GM19324 (cell line): ENCODE data around the gene NLRX1.
"Not testable (repeated sequence)": the region's sequence is repeated elsewhere in the genome, so short reads cannot be mapped to it uniquely, and the experiment has no call there.

Experiments used
- ATAC-seq: cut with Tn5 transposase; IDR thresholded peaks from one replicate; pipeline ENCODE4 v1.9.1; 2021; ENCODE audit warnings: mild to moderate bottlenecking, moderate library complexity; ENCODE audit not compliant: unreplicated experiment, low FRiP score

The NLRX1 gene

DNA sequence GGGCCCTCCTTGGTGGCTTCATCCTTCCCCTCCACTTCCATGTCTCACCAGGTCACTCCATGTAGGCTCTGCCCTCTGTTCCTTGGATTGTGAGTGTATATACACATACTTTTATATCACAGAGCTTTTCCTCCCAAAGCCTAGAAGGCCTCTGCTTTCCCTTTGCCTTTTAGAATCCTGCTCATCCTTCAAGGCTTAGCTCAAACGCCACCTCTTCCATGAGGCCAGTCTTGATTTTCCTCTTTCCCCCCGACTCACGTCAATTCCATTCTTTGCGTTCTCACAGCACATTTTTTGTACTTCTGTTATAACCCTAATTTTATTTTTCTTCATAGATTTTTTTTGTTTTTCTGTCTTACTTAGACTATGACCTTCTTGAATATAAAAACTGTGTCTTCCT is 15.9 kb upstream of the NLRX1 start:
- no peak for ATAC-seq

DNA sequence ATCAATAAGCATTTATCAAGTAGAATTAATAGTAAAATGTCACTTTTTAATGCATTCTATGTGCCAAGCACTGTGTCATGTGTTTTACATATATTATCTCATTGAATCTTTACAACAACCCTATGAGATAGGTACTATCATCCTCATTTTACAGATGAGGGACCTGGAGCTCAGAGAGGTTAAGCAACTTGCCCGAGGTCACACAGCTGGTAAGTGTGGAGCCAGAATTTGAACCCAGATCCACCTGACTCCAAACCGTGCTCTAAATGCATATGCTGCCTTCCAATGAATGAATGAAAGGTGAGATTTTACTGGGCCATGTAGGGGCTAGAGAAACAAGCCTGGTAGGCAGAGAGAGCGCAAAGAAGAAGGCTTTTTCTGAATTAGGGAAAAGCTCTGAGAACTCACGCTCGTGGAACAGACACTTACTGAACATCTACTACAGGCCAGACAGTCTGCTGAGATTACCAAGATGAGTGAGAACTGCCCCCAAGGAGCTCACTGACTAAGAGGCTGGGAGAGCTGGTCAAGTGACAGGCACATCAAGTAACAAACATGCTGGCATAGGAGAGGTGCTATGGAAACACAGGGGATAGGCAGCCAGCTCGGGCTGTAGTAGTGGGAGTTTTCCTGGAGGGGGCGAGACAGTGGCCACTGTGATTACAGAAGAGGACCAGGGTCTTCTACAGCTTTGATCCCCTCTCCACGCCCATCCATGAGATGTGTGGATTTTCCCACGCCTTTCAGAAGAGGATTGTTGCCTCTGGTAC is 15.3 kb upstream of the NLRX1 start:
- ATAC-seq = no peak

DNA sequence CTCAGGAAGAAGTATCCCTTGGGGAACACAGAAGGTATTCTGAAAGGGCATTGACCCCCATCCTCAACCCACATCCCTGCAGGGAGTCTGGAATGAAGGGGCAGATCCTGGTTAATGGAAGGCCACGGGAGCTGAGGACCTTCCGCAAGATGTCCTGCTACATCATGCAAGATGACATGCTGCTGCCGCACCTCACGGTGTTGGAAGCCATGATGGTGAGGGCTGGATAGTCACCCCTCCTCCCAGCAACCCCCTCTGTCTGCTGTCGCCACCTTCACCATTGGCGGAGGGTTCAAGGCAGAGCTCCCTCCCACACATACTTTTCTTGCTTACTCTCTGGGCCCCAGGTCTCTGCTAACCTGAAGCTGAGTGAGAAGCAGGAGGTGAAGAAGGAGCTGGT is 14.3 kb upstream of the NLRX1 start:
- no peak for ATAC-seq

DNA sequence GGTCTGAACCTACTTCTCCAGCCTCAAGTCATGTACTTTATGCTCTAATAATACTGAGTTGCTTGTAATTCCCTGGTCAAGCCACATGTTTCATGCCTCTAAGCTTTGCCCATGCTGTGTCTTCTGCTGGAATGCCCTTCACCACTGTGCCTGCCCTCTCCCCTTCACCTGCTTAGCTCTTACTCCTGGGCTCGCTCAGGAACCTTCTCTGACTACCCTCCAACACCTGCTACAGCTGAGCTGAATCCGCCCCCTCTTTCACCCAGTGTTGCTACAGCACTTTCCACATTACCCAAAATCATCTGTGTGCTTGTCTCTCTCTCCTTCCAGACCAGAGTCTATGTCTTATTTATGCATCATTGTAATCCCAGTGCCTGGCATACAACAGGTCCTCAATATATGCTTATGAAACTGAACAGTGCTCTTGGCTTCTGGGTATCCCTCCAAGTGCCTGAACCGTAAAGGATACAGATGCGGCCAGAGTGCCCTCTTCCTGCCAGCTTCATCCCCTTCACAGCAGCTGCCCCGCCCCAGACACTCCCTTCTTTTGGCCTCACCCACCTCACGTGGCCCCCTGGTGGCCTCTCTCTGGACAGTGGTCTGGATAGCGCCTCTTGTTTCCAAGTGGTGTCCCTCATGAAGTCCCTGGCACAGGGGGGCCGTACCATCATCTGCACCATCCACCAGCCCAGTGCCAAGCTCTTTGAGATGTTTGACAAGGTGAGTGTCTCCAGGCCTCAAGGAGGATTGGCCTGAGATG is 12.6 kb upstream of the NLRX1 start:
- no peak for ATAC-seq

DNA sequence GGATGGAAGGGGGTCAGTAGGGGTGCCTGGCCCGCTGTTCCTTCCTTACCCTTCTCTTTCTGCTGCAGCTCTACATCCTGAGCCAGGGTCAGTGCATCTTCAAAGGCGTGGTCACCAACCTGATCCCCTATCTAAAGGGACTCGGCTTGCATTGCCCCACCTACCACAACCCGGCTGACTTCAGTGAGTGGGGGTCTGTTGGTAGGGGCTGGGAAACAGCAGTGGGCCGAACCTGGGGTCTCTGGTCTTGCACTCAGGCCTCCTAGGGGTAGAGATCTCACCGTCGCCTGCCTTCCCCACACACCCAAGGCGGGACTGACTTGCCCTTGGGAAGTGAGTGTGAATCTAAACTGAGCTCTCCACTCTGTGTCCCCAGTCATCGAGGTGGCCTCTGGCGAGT is 12.0 kb upstream of the NLRX1 start:
- ATAC-seq = no peak

DNA sequence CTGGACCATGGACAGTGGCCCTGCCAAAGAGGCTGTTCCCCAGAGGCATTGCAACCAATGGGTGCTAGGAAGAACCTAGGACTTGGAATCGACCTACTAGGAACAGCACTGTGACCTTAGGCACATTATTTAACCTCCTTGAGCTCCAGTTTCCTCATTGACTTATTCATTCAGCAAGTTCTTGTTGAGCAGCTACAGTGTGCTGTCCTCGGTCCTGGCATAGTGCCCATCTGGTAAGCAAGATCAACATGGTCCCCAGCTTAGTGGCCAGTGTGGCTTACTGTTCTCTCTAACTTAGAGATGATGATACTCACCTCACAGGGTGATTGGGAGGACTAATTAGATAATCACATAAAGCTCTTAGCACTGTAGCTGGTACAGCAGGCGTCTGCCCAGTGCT is 11.5 kb upstream of the NLRX1 start:
- no peak for ATAC-seq

DNA sequence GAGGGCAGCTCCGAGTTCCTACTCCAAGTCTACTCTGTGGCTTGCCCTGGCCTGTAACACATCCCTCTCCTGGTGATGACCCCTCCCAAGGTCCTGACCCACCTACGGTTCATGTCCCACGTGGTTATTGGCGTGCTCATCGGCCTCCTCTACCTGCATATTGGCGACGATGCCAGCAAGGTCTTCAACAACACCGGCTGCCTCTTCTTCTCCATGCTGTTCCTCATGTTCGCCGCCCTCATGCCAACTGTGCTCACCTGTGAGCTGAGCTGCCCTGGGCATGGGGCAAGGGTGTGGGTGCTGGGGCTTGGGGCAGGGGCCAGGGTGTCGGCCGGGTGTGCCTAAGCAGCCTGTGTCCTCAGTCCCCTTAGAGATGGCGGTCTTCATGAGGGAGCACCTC is 10.1 kb upstream of the NLRX1 start:
- ATAC-seq = no peak

DNA sequence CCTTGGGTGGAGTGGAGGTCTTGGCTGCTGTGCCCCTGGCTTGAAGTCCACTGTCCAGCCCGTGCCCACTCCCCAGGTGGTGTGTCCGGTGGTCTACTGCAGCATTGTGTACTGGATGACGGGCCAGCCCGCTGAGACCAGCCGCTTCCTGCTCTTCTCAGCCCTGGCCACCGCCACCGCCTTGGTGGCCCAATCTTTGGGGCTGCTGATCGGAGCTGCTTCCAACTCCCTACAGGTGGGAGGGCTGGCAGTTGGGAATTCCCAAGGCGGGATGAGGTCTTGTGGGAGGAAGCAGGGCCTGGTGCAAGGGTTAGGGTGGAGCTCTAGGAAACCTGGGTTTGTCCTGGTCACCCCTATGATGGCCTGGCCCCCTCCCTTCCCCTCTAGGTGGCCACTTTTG is 8.4 kb upstream of the NLRX1 start:
- no peak for ATAC-seq

DNA sequence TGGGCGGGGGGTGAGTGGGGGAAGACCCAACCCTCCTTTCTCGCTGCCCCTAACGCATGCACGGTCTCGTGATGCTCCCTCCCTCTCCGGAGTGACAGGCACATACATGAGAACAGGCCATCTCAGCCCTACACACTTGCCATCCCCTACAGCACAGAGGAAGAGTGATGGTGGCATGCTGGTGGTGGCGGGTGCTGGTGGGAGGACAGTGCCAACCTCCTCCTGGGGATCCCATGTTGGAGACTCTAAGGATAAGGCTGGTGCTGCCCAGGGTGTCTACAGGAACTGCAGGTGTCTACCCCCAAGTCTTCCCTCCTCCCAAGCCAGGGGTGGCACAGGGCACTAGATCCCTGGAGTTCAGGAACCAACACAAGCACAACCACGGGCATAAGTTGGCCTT is 6.7 kb upstream of the NLRX1 start:
- ATAC-seq = no peak

DNA sequence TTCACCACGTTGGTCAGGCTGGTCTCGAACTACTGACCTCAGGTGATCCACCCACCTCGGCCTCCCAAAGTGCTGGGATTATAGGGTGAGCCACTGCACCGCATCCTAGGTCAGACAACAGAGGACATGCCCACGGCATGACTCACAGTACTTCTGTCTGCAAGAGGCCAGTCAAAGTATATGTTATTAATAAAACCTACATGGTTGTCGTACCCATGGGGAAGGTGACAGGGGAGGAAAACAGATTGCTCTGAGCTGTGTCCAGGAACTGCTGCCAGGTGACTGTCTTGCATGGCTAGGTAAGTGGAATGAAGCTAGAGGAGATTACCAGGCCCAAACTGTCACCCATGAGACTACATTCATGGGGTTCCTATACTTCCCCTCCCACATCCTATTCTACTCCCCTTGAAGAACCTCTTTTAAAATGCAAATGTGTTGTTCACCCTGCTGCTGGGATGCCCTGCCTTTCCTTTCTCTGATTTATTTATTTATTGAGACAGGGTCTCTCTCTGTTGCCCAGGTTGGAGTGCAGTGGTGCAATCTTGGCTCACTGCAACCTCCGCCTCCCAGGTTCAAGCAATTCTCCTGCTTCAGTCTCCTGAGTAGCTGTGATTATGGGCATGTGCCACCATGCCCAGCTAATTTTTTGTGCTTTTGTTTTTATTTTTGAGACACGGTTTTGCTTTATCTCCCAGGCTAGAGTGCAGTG is 2.0 kb upstream of the NLRX1 start:
- ATAC-seq = no peak

DNA sequence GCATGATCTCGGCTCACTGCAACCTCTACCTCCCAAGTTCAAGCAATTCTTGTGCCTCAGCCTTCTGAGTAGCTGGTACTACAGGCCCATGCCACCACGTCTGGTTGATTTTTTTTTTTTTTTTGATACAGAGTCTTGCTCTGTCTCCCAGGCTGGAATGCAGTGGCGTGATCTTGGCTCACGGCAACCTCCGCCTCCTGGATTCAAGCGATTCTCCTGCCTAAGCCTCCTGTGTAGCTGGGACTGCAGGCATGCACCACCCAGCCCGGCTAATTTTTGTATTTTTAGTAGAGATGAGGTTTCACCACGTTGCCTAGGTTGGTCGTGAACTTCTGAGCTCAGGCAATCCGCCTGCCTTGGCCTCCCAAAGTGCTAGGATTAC is 1.5 kb upstream of the NLRX1 start:
- not testable (repeated sequence) for ATAC-seq

DNA sequence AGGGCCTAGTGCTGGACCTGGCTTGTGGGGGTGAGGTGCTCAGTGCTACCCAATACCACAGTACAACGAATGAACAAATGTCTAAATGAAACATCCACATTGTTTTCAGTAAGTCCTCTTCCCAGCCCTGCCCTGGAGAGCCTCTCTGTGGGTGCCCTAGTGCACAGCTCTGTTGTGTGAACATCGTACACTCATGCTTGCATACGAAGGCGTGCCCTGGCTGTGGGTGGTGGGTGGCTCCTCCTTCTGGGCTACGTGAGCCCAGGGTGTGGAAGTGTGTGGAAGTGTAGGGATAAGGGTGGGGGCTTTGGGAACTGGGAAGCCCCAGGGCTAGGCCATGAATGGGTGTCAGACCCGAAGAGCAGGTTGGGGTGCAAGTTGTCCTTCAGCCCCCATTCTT is 592 bp upstream of the NLRX1 start:
- no peak for ATAC-seq

DNA sequence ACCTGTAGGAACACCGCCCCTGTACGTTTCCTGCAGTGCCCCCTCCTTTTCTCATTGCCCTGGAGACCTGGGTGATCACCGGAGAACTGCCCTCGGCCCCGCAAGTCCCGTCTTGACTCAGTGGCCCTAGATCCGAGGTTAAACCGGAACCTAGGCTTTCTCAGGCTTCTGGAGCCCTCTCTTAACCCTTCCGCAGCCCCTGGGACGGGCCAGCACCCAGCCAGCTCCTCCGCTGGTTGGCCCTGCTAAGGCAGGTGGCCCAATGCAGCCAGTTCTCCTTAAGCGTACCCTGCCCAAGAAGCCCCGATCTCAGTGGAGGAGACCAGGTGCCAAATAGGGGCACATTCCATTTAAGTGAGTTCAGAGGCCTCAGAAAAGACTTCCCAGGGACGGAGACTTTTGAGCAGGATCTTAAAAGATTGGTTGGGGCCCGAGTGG is 776 bp downstream of the NLRX1 start:
- ATAC-seq = no peak

DNA sequence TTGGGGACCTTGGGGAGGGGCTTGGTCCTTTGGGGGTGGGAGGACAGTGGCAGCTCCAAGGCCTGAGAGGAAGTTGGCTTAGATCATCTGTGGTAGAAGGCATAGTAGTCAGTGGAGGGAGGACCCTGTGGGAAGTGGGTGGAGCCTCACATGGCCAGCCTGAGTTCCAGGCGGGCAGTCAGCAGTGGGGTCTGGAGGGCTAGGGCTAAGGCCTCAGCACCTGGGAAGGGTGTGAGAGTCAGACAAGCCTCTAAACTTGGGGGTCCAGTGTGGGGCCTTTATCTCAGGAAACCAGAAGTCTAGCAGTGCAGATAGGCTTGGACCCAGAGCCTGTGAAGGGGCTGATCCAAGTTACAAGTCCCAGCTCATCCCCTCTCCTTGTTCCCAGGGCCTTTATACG is 4.0 kb downstream of the NLRX1 start:
- no peak for ATAC-seq

DNA sequence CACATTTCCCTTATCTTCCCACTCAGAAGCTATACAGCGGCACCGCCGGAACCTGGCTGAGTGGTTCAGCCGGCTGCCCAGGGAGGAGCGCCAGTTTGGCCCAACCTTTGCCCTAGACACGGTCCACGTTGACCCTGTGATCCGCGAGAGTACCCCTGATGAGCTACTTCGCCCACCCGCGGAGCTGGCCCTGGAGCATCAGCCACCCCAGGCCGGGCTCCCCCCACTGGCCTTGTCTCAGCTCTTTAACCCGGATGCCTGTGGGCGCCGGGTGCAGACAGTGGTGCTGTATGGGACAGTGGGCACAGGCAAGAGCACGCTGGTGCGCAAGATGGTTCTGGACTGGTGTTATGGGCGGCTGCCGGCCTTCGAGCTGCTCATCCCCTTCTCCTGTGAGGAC is 4.9 kb downstream of the NLRX1 start:
- no peak for ATAC-seq

DNA sequence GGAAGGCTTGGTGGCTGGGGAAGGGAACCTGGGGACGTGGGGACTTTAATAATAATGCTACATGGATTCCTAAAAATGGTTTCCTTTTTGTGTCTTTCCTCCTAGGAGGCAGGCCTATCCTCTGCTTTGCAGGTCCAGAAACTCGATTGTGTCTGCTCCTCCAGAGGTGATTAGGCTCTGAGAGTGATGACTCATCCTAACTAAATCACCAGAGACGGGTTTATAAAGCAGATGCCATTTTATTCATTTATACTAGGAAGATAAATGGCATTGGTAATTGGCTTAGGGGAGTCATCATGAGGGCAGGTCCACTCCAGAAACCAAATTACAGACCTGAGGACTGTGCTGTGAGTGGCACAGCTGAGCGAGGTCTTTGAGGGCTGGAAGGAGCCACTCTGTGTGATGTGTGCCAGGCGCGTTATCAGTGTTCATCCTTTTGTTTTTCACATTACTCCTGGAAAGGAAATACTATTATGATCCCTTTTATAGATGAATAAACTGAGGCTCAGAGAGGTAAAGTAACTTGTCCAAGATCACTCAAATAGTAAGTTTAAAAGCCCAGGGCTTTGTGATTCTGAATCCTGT is 7.1 kb downstream of the NLRX1 start:
- ATAC-seq = no peak

DNA sequence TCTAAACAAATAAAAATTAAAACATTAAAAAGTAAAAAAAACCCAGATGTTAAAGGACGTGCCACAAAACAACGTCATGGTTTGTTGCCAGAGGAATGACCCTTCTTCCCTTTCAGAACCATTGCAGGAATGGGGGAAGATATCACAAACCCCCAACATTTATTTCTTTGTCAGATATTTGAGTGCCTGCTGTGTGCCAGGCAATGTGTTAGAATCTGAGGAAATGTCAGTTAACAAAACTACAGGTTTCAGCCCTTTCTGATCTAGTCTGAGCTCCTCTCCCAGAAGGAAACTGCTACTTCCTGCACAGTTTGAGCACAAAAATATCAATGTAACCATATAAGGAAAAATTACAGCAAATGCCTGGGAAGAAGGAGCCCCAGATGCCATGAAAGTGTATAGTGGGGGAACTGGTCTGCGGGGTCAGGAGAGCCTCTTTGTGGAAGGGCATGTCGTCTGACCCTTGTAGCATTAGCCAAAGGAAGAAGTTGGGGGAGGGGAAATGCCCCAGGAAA is 9.7 kb downstream of the NLRX1 start:
- ATAC-seq = no peak

DNA sequence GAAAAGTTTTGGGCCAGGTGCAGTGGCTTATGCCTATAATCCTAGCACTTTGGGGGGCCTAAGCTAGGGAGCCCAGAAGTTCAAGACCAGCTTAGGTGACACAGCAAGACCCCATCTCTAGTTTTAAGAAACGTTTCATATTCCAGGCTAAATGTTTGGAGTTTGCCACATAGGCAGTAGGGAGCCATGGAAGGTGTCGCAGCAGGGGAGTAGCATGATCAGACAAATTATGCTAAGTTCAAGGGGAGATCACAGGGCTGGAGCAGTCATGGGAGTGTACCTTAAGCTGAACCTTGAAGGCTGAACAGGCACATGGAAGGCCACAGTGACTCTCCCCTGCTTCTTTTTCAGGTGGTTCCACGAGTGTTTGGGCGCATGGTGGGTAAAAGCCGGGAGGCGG is 10.8 kb downstream of the NLRX1 start:
- no peak for ATAC-seq

DNA sequence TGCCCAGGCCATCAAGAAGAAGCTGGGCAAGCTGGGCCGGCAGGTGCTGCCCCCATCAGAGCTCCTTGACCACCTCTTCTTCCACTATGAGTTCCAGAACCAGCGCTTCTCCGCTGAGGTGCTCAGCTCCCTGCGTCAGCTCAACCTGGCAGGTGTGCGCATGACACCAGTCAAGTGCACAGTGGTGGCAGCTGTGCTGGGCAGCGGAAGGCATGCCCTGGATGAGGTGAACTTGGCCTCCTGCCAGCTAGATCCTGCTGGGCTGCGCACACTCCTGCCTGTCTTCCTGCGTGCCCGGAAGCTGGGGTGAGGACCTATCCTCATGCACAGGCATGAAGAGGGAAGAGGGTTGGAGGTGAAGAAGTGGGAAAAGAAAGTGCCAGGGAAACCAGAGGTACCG is 11.5 kb downstream of the NLRX1 start:
- ATAC-seq = no peak

DNA sequence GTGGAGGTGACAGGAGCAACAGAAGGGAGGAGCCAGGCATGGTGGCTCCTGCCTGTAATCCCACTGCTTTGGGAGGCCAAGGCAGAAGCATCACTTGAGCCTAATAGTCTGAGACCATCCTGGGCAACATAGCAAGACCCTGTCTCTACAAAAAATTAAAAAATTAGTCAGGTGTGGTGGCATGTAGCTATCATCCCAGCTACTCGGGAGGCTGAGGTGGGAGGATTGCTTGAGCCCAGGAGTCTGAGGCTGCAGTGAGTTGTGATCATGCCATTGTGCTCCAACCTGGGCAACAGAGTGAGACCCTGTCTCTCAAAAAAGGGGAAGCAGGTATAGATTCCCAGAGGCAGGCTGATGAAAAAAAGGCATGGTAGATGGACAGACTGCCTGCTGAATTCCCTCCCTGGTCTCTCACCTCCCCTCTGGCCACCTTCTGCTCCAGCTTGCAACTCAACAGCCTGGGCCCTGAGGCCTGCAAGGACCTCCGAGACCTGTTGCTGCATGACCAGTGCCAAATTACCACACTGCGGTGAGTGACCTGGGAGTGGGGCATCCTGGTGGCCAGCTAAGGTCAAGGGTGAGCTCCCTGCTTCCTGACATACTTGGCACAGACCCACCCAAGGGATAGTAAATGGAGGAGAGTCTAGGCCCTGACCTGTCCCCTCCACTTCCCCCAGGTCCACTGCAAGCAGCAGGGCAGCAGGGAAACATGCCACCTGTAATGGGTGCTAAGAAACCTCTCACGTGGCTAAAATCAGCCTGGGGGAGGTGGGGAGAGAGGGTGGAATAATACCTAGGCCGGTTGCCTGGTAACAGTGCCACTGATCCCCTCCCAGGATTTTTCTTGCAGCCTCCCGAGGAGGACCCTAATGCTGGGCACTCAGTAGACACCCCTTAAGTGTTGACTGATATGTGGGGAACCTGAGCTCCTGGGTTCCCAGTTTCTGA is 12.5 kb downstream of the NLRX1 start:
- no peak for ATAC-seq
